GM23248 (cell line): ENCODE data around the gene ZNF326. TPM values are rescaled to one million over a fixed set of nuclear protein-coding genes. Genes with fewer than 3 reads are reported as not detected.

Experiments used
- DNase-seq: peaks from one replicate; pipeline ENCODE4 v3.0.0-alpha.2; 2015
- H2AFZ ChIP-seq: fragments of 200-600 bp; sonication (generic); 2 replicates; pipeline ENCODE4 v1.6.1; 2016; ENCODE audit warnings: antibody characterized with exemption
- H3F3A ChIP-seq: fragments of 200-600 bp; sonication (generic); 2 replicates; pipeline ENCODE4 v1.6.1; 2016; ENCODE audit warnings: mild to moderate bottlenecking, antibody characterized with exemption, mixed run types; ENCODE audit not compliant: insufficient read depth
- H3K27ac ChIP-seq: fragments of 200-600 bp; sonication (generic); 2 replicates; pipeline ENCODE4 v1.5.1; 2016; ENCODE audit warnings: mild to moderate bottlenecking
- H3K27me3 ChIP-seq: fragments of 200-600 bp; sonication (generic); replicated peaks from 2 replicates; pipeline ENCODE4 v1.6.1; 2016; ENCODE audit warnings: mild to moderate bottlenecking; ENCODE audit not compliant: insufficient read depth
- H3K36me3 ChIP-seq: fragments of 200-600 bp; sonication (generic); 2 replicates; pipeline ENCODE4 v1.6.1; 2016; ENCODE audit warnings: low read depth, mild to moderate bottlenecking
- H3K4me1 ChIP-seq: fragments of 200-600 bp; sonication (generic); 2 replicates; pipeline ENCODE4 v1.6.1; 2016; ENCODE audit warnings: mild to moderate bottlenecking; ENCODE audit not compliant: insufficient read depth
- H3K4me2 ChIP-seq: fragments of 200-600 bp; sonication (generic); one replicate; pipeline ENCODE4 v1.6.1; 2016; ENCODE audit warnings: mild to moderate bottlenecking; ENCODE audit not compliant: unreplicated experiment
- H3K4me3 ChIP-seq: fragments of 200-600 bp; sonication (generic); 2 replicates; pipeline ENCODE4 v1.5.1; 2016; ENCODE audit warnings: mild to moderate bottlenecking
- H3K79me2 ChIP-seq: fragments of 200-600 bp; sonication (generic); 2 replicates; pipeline ENCODE4 v1.6.1; 2016; ENCODE audit warnings: mild to moderate bottlenecking; ENCODE audit not compliant: insufficient read depth
- H3K9ac ChIP-seq: fragments of 200-600 bp; sonication (generic); 2 replicates; pipeline ENCODE4 v1.6.1; 2016; ENCODE audit warnings: mild to moderate bottlenecking
- H3K9me2 ChIP-seq: fragments of 200-600 bp; sonication (generic); 2 replicates; pipeline ENCODE4 v1.6.1; 2016; ENCODE audit warnings: mixed run types, mild to moderate bottlenecking, moderate library complexity; ENCODE audit not compliant: insufficient read depth
- H3K9me3 ChIP-seq: fragments of 200-600 bp; sonication (generic); one replicate; pipeline ENCODE4 v1.6.1; 2017; ENCODE audit warnings: low read depth
- H4K20me1 ChIP-seq: fragments of 200-600 bp; sonication (generic); 2 replicates; pipeline ENCODE4 v1.6.0; 2016; ENCODE audit not compliant: insufficient read depth
- EZH2 ChIP-seq: fragments of 200-600 bp; sonication (generic); IDR thresholded peaks from 2 replicates; pipeline ENCODE4 v1.6.1; 2018; ENCODE audit warnings: antibody characterized with exemption, mild to moderate bottlenecking; ENCODE audit not compliant: insufficient read depth, poor library complexity, severe bottlenecking
- EZH2phosphoT487 ChIP-seq: fragments of 200-600 bp; sonication (generic); IDR thresholded peaks from 2 replicates; pipeline ENCODE4 v1.6.1; 2018; ENCODE audit warnings: antibody characterized with exemption, moderate library complexity, mild to moderate bottlenecking, low read depth; ENCODE audit not compliant: insufficient read depth
- WGBS, 2 experiments: methylation state at CpG; one replicate each; pipeline ENCODE4 v1.1.6; 2015 to 2017; ENCODE audit warnings: low lambda C conversion rate in 2 of 2, low coverage in 1 of 2; ENCODE audit errors: missing lambda C conversion rate in 2 of 2; 5-methylcytosine and 5-hydroxymethylcytosine counted together
- in situ Hi-C: fragments of 300-500 bp; cut with MboI; formaldehyde crosslinking; loops from 2 replicates; pipeline ENCODE4 v1.15.0; 2020
- polyA plus RNA-seq: library from polyadenylated mRNA; unstranded; fragments of >200 nt; fragmentation: Nextera tagmentation; extraction: Ambion mirVana; gene quantifications from 2 replicates; pipeline ENCODE4 v1.2.1, GENCODE V29; 2016
- total RNA-seq: library from RNA; depleted of rRNA; stranded (reverse); fragments of >200 nt; shearing (Covaris generic); gene quantifications from 2 replicates; pipeline ENCODE4 v1.2.3, GENCODE V29; 2014

ZNF326 gene
- total and polyA plus RNA-seq, 2 experiments from 2014 or later: 5.2 to 17.7 TPM

DNA sequence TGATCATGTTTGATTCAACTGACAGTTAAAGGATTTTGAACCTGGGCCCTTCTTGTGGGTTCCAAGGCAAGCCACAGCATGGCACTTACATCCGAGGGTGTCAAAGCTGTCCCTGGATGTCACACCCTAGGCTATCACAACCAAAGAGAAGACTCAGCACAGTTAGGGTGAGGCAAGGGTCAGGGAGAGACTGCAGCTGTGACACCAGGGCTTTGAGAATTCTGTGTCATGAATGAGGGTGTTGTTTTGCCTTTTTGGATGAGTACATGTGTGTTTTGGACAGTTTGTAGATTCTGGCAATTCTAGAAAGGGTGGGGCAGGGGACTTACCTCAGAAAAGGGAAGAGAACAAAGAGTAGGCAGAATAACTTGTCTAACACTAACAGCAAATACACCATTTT is 37.8 kb upstream of the ZNF326 start:
- no peaks in the 10 kb centered on the region for H3K9me2 ChIP-seq
- TF ChIP-seq EZH2phosphoT487 (no peak), EZH2 (no peak)
- DNase-seq: no peak
- H2AFZ ChIP-seq: no peak overlapping the region
- no peak overlapping the region for H3K4me2 ChIP-seq
- no peaks in the 10 kb centered on the region for H3K27me3 ChIP-seq
- H3K4me1 ChIP-seq: peaks cover 29% of the 10 kb centered on the region
- WGBS, 2 experiments: 6 to 22% methylated on average over 1 of the region's 1 CpG
- in situ Hi-C loops: no loop called here
- no peaks in the 10 kb centered on the region for H3K9me3 ChIP-seq
- H3K27ac ChIP-seq: no peak overlapping the region
- H3K9ac ChIP-seq: no peak overlapping the region
- H3K79me2 ChIP-seq: no peaks in the 10 kb centered on the region
- peaks cover 15% of the 10 kb centered on the region for H3F3A ChIP-seq
- H3K4me3 ChIP-seq: no peak overlapping the region
- H4K20me1 ChIP-seq: no peaks in the 10 kb centered on the region
- H3K36me3 ChIP-seq: no peaks in the 10 kb centered on the region

DNA sequence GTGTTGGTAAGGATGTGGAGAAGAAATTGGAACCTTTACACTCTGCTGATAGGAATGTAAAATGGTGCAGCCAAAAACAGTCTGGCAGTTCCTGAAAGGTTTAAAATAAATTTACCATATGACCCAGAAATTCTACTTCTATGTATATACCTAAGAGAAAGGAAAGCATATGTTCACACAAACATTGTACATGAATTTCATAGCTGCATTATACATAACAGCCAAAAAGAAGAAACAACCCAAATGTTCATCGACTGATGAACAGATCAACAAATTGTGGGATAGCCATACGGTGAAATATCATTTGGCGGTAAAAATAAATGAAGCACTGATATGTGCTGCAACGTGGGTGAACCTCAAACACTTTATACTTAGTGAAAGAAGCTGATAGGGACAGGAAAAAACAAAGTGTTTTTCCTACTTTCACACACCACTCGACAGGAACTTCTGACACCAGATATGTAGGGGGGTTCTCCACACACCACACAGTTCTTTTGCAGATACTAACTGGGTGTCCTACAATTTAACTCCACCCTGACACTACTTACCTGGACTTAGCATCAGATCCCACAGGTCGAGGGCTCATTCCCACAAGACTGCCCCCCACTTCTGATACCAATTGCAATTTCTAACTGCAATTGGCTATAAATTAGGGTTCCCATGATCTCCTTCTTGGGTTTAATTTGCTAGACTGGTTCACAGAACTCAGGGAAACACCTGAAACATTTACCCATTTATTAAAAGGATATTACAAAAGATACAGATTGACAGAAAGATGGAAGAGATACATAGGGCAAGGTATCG is 35.9 kb upstream of the ZNF326 start:
- Histone ChIP-seq H3K36me3 (no peaks in the 10 kb centered on the region), H2AFZ (no peak overlapping the region), H3K79me2 (no peaks in the 10 kb centered on the region), H3K9me3 (no peaks in the 10 kb centered on the region), H3K27me3 (no peaks in the 10 kb centered on the region), H4K20me1 (no peaks in the 10 kb centered on the region), H3K9ac (no peak overlapping the region), H3K27ac (no peak overlapping the region), H3F3A (peaks cover 8% of the 10 kb centered on the region), H3K4me3 (no peak overlapping the region), H3K9me2 (no peaks in the 10 kb centered on the region), H3K4me2 (no peak overlapping the region), H3K4me1 (peaks cover 19% of the 10 kb centered on the region)
- WGBS, 2 experiments: 62 to 64% methylated on average over 7 of the region's 7 CpGs
- in situ Hi-C loops: no loop called here
- TF ChIP-seq EZH2phosphoT487: no peak
- no peak for TF ChIP-seq EZH2
- no peak for DNase-seq

DNA sequence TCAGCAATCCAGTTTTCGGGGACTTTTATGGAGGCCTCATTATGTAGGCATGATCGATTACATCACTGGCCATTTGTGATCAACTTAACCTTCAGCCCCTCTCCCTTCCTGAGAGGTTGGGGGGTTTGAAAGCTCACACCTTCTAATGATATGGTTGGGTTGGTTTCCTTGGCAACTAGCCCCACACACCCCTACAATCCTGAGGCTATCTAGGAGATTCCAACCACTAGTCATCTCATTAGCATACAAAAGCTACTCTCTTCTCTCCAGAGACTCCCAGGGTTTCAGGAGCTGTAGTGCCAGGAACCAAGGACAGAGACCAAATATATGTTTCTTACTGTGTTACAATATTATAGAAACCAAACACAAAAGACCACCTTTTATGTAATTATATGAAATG is 35.2 kb upstream of the ZNF326 start:
- H3K27me3 ChIP-seq: no peaks in the 10 kb centered on the region
- no peak for TF ChIP-seq EZH2phosphoT487
- no peak for TF ChIP-seq EZH2
- no peaks in the 10 kb centered on the region for H3K9me3 ChIP-seq
- WGBS, 2 experiments: 83 to 93% methylated on average over 2 of the region's 2 CpGs
- H3K36me3 ChIP-seq: no peaks in the 10 kb centered on the region
- no peaks in the 10 kb centered on the region for H3K79me2 ChIP-seq
- H3K9ac ChIP-seq: no peak overlapping the region
- H3K4me2 ChIP-seq: no peak overlapping the region
- H3K27ac ChIP-seq: no peak overlapping the region
- H4K20me1 ChIP-seq: no peaks in the 10 kb centered on the region
- peaks cover 12% of the 10 kb centered on the region for H3K4me1 ChIP-seq
- H3K4me3 ChIP-seq: no peak overlapping the region
- no peak for DNase-seq
- H3K9me2 ChIP-seq: no peaks in the 10 kb centered on the region
- no peak overlapping the region for H2AFZ ChIP-seq
- in situ Hi-C loops: no loop called here
- H3F3A ChIP-seq: peaks cover 7% of the 10 kb centered on the region; the same call in 1 of the 2 replicates

DNA sequence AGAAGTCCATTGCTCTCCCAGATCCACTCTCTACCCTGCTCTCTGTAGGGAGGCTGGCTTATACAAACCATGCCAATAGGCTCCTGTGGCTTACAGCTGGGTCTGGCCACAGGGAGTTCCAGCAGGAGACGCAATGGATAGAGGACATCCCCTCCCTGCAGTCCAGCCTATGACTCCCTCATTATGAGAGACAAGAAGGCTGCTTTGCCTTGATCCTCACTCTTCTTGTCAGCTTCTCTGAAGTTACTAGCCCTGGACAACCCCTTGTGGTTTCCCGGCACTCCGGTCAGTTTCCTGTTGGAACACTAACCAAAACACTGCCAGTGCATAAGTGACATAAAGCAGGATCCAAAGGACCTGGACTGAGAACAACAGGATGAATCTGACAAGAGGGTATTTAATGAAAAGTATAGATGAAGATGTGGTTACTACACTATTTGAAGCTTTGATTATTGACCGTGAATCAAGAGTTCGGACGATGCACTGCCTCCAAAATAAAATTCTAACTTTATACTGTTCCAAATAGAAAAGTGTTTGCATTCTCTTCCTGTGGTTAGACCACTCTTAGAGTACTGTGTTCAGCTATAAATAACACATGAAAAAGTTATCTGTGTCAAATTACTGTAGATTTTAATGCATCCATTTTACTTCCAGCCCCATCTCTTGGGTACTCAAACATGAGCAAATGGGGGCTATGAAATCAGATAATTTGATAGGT is 32.7 kb upstream of the ZNF326 start:
- Histone ChIP-seq H3K9ac (no peak overlapping the region), H3K79me2 (no peaks in the 10 kb centered on the region), H3K4me2 (peak overlapping the region; percentile 17), H3K9me2 (no peaks in the 10 kb centered on the region), H2AFZ (no peak overlapping the region), H3K9me3 (no peaks in the 10 kb centered on the region), H3K4me1 (peaks cover 12% of the 10 kb centered on the region), H3K4me3 (no peak overlapping the region), H3K36me3 (no peaks in the 10 kb centered on the region), H3K27me3 (no peaks in the 10 kb centered on the region), H3F3A (peaks cover 7% of the 10 kb centered on the region; the same call in 1 of the 2 replicates), H4K20me1 (no peaks in the 10 kb centered on the region), H3K27ac (no peak overlapping the region)
- no peak for TF ChIP-seq EZH2
- TF ChIP-seq EZH2phosphoT487: no peak
- 88 to 90% methylated on average over 6 of the region's 6 CpGs for WGBS, 2 experiments
- DNase-seq: no peak
- in situ Hi-C loops: no loop called here
